HG02610 (cell line): Measurements from ENCODE around the gene ABCB8.

ENCODE experiments used
- ATAC-seq: cut with Tn5 transposase; IDR thresholded peaks from one replicate; pipeline ENCODE4 v1.9.1; 2021; ENCODE audit warnings: mild to moderate bottlenecking, moderate library complexity; ENCODE audit not compliant: unreplicated experiment

The ABCB8 gene

GRCh38 chr7:151083071-151083823 is 55.0 kb downstream of the ABCB8 start, which contains the start of gene TMUB1:
Gene TMUB1 (minus strand): TSS chr7:151083493. CDS start chr7:151082563, 930 bp downstream.
- peak; percentile 42 for ATAC-seq

- no peak for ATAC-seq
Observed at GRCh38 chr7:151083824-151084160, 55.5 kb downstream of the ABCB8 start.

- ATAC-seq = no peak
Observed at GRCh38 chr7:151085329-151085690, 57.1 kb downstream of the ABCB8 start.

- ATAC-seq = peak; percentile 41
Observed at GRCh38 chr7:151085691-151086620, 57.7 kb downstream of the ABCB8 start, which contains the start of gene AGAP3. Gene AGAP3 (plus strand): TSS chr7:151086475. CDS start chr7:151086742, 267 bp downstream.

- no peak for ATAC-seq
Observed at GRCh38 chr7:151086802-151087244, 58.6 kb downstream of the ABCB8 start.

- no peak for ATAC-seq
Observed at GRCh38 chr7:151087245-151088018, 59.2 kb downstream of the ABCB8 start.

- ATAC-seq = no peak
Observed at GRCh38 chr7:151088019-151088855, 60.0 kb downstream of the ABCB8 start.

- peak; percentile 32 for ATAC-seq
Observed at GRCh38 chr7:151088856-151089699, 60.8 kb downstream of the ABCB8 start.

- ATAC-seq = no peak
Observed at GRCh38 chr7:151089893-151090730, 61.9 kb downstream of the ABCB8 start.

- no peak for ATAC-seq
Observed at GRCh38 chr7:151091003-151091402, 62.8 kb downstream of the ABCB8 start.

GRCh38 chr7:151091431-151091830 is 63.2 kb downstream of the ABCB8 start:
- ATAC-seq = no peak

- ATAC-seq = no peak
Observed at GRCh38 chr7:151091988-151092387, 63.7 kb downstream of the ABCB8 start.

GRCh38 chr7:151093748-151094147 is 65.5 kb downstream of the ABCB8 start:
- ATAC-seq = no peak

- no peak for ATAC-seq
Observed at GRCh38 chr7:151094675-151095074, 66.4 kb downstream of the ABCB8 start.

GRCh38 chr7:151095123-151095797 is 67.0 kb downstream of the ABCB8 start:
- ATAC-seq = no peak

GRCh38 chr7:151095828-151096475 is 67.7 kb downstream of the ABCB8 start:
- ATAC-seq = no peak
